WTC11 (cell line): ENCODE data around the gene TCL1B. TPM values are rescaled to one million over a fixed set of nuclear protein-coding genes. Genes with fewer than 3 reads are reported as not detected.

ENCODE experiments used
- ATAC-seq: fragments of 200-7000 bp; cut with Tn5 transposase; 2 replicates; pipeline ENCODE4 v1.10.0; 2021; ENCODE audit warnings: mild to moderate bottlenecking, moderate library complexity
- CTCF ChIA-PET: fragments of 300-600 bp; sonication (Branson Sonifier 250); formaldehyde crosslinking; loops from one replicate; lab custom pipeline; 2021; ENCODE audit warnings: antibody characterized with exemption; lab: Charles Lee
- POLR2A ChIA-PET: fragments of 350-600 bp; sonication (Branson Sonifier 250); formaldehyde crosslinking; loops from one replicate; lab custom pipeline; 2021; ENCODE audit warnings: antibody characterized with exemption; lab: Charles Lee
- DNase-seq: peaks from one replicate; pipeline ENCODE4 v3.0.0; 2021; ENCODE audit warnings: low spot score
- H3K27ac Mint-ChIP-seq: 2 replicates; pipeline ENCODE4 v1.8.0; 2021; ENCODE audit warnings: mixed read lengths
- H3K27me3 Mint-ChIP-seq: 2 replicates; pipeline ENCODE4 v1.8.0; 2021; ENCODE audit warnings: low read depth, mild to moderate bottlenecking, moderate library complexity, mixed read lengths
- H3K36me3 Mint-ChIP-seq: 2 replicates; pipeline ENCODE4 v1.8.0; 2021; ENCODE audit warnings: mixed read lengths
- H3K4me1 Mint-ChIP-seq: 2 replicates; pipeline ENCODE4 v1.8.0; 2022; ENCODE audit warnings: mixed read lengths
- H3K4me3 Mint-ChIP-seq: 2 replicates; pipeline ENCODE4 v1.8.0; 2021; ENCODE audit warnings: mild to moderate bottlenecking, moderate library complexity, mixed read lengths
- H3K9me3 Mint-ChIP-seq: 2 replicates; pipeline ENCODE4 v1.8.0; 2021; ENCODE audit warnings: mixed read lengths
- CBFB ChIP-seq: sonication (generic); formaldehyde crosslinking; IDR thresholded peaks from 2 replicates; pipeline ENCODE4 v1.8.1; 2022; ENCODE audit warnings: mild to moderate bottlenecking, low read depth, missing genetic modification reagents
- ELF4 ChIP-seq: sonication (generic); formaldehyde crosslinking; IDR thresholded peaks from 2 replicates; pipeline ENCODE4 v1.8.1; 2022; ENCODE audit warnings: low read depth, mild to moderate bottlenecking, moderate library complexity, missing genetic modification reagents
- ESRRA ChIP-seq: sonication (generic); formaldehyde crosslinking; IDR thresholded peaks from 2 replicates; pipeline ENCODE4 v1.8.1; 2022; ENCODE audit warnings: mild to moderate bottlenecking, missing genetic modification reagents, borderline replicate concordance
- FOXP1 ChIP-seq: sonication (generic); formaldehyde crosslinking; IDR thresholded peaks from 2 replicates; pipeline ENCODE4 v1.8.0; 2022; ENCODE audit warnings: missing genetic modification reagents, mild to moderate bottlenecking, moderate library complexity, borderline replicate concordance
- GRHL2 ChIP-seq: fragments of 250-450 bp; sonication (Bioruptor Pico); IDR thresholded peaks from 2 replicates; pipeline ENCODE4 v1.8.0; 2022; ENCODE audit warnings: mild to moderate bottlenecking, moderate library complexity; ENCODE audit not compliant: insufficient replicate concordance, severe bottlenecking
- GTF2I ChIP-seq: fragments of 250-450 bp; sonication (Bioruptor Pico); conservative IDR thresholded peaks from 2 replicates; pipeline ENCODE4 v1.4.0; 2021; ENCODE audit warnings: mild to moderate bottlenecking
- HMGA2 ChIP-seq: fragments of 250-450 bp; sonication (Bioruptor Pico); IDR thresholded peaks from 2 replicates; pipeline ENCODE4 v1.4.0; 2021; ENCODE audit warnings: mild to moderate bottlenecking, moderate library complexity
- MYBL2 ChIP-seq: sonication (generic); formaldehyde crosslinking; IDR thresholded peaks from 2 replicates; pipeline ENCODE4 v1.8.1; 2023; ENCODE audit warnings: mild to moderate bottlenecking, moderate library complexity, missing genetic modification reagents
- NR2C2 ChIP-seq: sonication (generic); formaldehyde crosslinking; IDR thresholded peaks from 2 replicates; pipeline ENCODE4 v1.8.0; 2022; ENCODE audit warnings: mild to moderate bottlenecking, missing genetic modification reagents
- OVOL2 ChIP-seq: fragments of 250-450 bp; sonication (Bioruptor Pico); IDR thresholded peaks from 2 replicates; pipeline ENCODE4 v1.9.0; 2021; ENCODE audit warnings: mild to moderate bottlenecking, borderline replicate concordance
- TCF7 ChIP-seq: sonication (generic); formaldehyde crosslinking; IDR thresholded peaks from 2 replicates; pipeline ENCODE4 v1.8.0; 2022; ENCODE audit warnings: mild to moderate bottlenecking, low read depth, missing genetic modification reagents, moderate library complexity
- TEAD4 ChIP-seq: sonication (generic); formaldehyde crosslinking; IDR thresholded peaks from 2 replicates; pipeline ENCODE4 v1.8.0; 2022; ENCODE audit warnings: mild to moderate bottlenecking, missing genetic modification reagents
- ZNF121 ChIP-seq: sonication (generic); formaldehyde crosslinking; IDR thresholded peaks from 2 replicates; pipeline ENCODE4 v1.8.0; 2023; ENCODE audit warnings: missing genetic modification reagents
- ZNF138 ChIP-seq: sonication (generic); formaldehyde crosslinking; conservative IDR thresholded peaks from 2 replicates; pipeline ENCODE4 v1.8.1; 2022; ENCODE audit warnings: mild to moderate bottlenecking, moderate library complexity, missing genetic modification reagents
- ZNF219 ChIP-seq: sonication (generic); formaldehyde crosslinking; IDR thresholded peaks from 2 replicates; pipeline ENCODE4 v1.8.0; 2023; ENCODE audit warnings: missing genetic modification reagents, mild to moderate bottlenecking, borderline replicate concordance
- total RNA-seq: library from RNA; stranded (reverse); gene quantifications from 3 replicates; pipeline ENCODE4 v1.2.3, GENCODE V29; 2021
- TF ChIP-seq, protein P1 (sequence below): sonication (generic); formaldehyde crosslinking; IDR thresholded peaks from 2 replicates; pipeline ENCODE4 v1.8.1; 2023; ENCODE audit warnings: mild to moderate bottlenecking, missing genetic modification reagents, moderate library complexity
- TF ChIP-seq, protein P2 (sequence below): sonication (generic); formaldehyde crosslinking; IDR thresholded peaks from 2 replicates; pipeline ENCODE4 v1.8.1; 2022; ENCODE audit warnings: low read depth, missing genetic modification reagents, borderline replicate concordance
- TF ChIP-seq, protein P3 (sequence below): sonication (generic); formaldehyde crosslinking; IDR thresholded peaks from 2 replicates; pipeline ENCODE4 v1.8.1; 2022; ENCODE audit warnings: low read depth, mild to moderate bottlenecking, moderate library complexity, missing genetic modification reagents, borderline replicate concordance
- TF ChIP-seq, protein P4 (sequence below): fragments of 250-450 bp; sonication (Bioruptor Pico); IDR thresholded peaks from 2 replicates; pipeline ENCODE4 v1.9.0; 2021; ENCODE audit warnings: mild to moderate bottlenecking, borderline replicate concordance
- TF ChIP-seq, protein P5 (sequence below): sonication (generic); formaldehyde crosslinking; IDR thresholded peaks from 2 replicates; pipeline ENCODE4 v1.8.1; 2023; ENCODE audit warnings: mild to moderate bottlenecking, missing genetic modification reagents, borderline replicate concordance
- TF ChIP-seq, protein P6 (sequence below): sonication (generic); formaldehyde crosslinking; IDR thresholded peaks from 2 replicates; pipeline ENCODE4 v1.8.1; 2023; ENCODE audit warnings: mild to moderate bottlenecking, missing genetic modification reagents

Gene TCL1B
- total RNA-seq, 1 experiment from 2014 or later: 5.7 TPM

DNA sequence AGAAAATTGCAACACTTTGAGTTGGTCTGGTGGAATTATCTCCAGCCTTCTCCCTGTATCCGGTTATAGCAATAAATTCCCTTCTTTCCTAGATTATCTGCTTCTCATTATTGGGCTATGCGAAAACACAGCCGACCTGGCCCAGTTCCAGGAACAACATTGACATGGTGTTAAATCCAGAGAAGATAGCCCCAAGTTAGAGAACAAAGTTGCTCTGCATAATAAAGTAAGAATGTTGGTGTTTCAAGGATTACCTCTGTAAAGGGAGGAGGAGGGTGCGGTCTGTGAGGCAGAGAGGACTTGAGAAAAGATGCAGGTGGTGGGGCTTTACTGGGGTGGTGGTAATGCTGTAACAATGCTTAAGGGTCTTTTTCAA lies 15.6 kb downstream of the TCL1B start:
- Mint-ChIP-seq H3K27ac (no peak overlapping the region), H3K4me3 (peak overlapping the region; percentile 49), H3K4me1 (peaks cover 50% of the 10 kb centered on the region), H3K36me3 (no peaks in the 10 kb centered on the region), H3K27me3 (peaks cover 97% of the 10 kb centered on the region), H3K9me3 (no peaks in the 10 kb centered on the region)
- peak; percentile 62 for ATAC-seq
- ChIA-PET CTCF (interaction anchor here (1.4 to 2.5 kb wide), 2 partner anchors 292 to 293 kb away, joined by 4 to 18 read pairs; no protein-coding TSS in a partner anchor), POLR2A (interaction anchor here (0.9 kb wide), 1 partner anchor 143 kb away, joined by 3 read pairs; no protein-coding TSS in a partner anchor)
- DNase-seq: no peak
- TF ChIP-seq, protein P1, sequence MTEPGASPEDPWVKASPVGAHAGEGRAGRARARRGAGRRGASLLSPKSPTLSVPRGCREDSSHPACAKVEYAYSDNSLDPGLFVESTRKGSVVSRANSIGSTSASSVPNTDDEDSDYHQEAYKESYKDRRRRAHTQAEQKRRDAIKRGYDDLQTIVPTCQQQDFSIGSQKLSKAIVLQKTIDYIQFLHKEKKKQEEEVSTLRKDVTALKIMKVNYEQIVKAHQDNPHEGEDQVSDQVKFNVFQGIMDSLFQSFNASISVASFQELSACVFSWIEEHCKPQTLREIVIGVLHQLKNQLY (CRISPR knock-in tag): no peak
- TF ChIP-seq, protein P2, sequence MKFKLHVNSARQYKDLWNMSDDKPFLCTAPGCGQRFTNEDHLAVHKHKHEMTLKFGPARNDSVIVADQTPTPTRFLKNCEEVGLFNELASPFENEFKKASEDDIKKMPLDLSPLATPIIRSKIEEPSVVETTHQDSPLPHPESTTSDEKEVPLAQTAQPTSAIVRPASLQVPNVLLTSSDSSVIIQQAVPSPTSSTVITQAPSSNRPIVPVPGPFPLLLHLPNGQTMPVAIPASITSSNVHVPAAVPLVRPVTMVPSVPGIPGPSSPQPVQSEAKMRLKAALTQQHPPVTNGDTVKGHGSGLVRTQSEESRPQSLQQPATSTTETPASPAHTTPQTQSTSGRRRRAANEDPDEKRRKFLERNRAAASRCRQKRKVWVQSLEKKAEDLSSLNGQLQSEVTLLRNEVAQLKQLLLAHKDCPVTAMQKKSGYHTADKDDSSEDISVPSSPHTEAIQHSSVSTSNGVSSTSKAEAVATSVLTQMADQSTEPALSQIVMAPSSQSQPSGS (CRISPR knock-in tag): no peak
- TF ChIP-seq NR2C2 (CRISPR knock-in tag): no peak
- TF ChIP-seq, protein P3, sequence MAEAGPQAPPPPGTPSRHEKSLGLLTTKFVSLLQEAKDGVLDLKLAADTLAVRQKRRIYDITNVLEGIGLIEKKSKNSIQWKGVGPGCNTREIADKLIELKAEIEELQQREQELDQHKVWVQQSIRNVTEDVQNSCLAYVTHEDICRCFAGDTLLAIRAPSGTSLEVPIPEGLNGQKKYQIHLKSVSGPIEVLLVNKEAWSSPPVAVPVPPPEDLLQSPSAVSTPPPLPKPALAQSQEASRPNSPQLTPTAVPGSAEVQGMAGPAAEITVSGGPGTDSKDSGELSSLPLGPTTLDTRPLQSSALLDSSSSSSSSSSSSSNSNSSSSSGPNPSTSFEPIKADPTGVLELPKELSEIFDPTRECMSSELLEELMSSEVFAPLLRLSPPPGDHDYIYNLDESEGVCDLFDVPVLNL (CRISPR knock-in tag): no peak
- TF ChIP-seq, protein P4, sequence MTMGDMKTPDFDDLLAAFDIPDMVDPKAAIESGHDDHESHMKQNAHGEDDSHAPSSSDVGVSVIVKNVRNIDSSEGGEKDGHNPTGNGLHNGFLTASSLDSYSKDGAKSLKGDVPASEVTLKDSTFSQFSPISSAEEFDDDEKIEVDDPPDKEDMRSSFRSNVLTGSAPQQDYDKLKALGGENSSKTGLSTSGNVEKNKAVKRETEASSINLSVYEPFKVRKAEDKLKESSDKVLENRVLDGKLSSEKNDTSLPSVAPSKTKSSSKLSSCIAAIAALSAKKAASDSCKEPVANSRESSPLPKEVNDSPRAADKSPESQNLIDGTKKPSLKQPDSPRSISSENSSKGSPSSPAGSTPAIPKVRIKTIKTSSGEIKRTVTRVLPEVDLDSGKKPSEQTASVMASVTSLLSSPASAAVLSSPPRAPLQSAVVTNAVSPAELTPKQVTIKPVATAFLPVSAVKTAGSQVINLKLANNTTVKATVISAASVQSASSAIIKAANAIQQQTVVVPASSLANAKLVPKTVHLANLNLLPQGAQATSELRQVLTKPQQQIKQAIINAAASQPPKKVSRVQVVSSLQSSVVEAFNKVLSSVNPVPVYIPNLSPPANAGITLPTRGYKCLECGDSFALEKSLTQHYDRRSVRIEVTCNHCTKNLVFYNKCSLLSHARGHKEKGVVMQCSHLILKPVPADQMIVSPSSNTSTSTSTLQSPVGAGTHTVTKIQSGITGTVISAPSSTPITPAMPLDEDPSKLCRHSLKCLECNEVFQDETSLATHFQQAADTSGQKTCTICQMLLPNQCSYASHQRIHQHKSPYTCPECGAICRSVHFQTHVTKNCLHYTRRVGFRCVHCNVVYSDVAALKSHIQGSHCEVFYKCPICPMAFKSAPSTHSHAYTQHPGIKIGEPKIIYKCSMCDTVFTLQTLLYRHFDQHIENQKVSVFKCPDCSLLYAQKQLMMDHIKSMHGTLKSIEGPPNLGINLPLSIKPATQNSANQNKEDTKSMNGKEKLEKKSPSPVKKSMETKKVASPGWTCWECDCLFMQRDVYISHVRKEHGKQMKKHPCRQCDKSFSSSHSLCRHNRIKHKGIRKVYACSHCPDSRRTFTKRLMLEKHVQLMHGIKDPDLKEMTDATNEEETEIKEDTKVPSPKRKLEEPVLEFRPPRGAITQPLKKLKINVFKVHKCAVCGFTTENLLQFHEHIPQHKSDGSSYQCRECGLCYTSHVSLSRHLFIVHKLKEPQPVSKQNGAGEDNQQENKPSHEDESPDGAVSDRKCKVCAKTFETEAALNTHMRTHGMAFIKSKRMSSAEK (CRISPR knock-in tag): no peak

DNA sequence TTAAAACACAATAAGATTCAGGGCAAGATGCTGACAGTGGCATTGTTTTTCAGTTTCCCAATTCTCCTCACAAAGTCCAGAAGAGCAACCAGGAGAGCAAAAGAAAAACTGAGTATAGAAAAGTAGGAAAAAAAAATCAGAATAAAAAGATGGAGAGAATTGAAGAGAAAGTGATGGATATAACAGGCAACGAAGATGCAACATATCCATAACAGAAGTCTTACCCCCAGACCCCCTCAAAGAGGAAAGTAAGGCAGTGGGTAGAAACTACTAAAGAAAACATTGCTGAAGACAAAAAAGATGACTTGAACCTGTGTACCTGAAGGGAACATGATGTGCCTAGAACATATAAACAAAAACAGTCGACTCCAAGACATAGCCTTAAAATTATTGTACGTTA lies 17.1 kb downstream of the TCL1B start:
- ChIA-PET CTCF (interaction anchor here (1.4 kb wide), 2 partner anchors 71 to 291 kb away, joined by 3 to 4 read pairs; no protein-coding TSS in a partner anchor), POLR2A (no interaction called here)
- TF ChIP-seq HMGA2 (CRISPR knock-in tag) (no peak), FOXP1 (CRISPR knock-in tag) (no peak), OVOL2 (CRISPR knock-in tag) (no peak), ELF4 (CRISPR knock-in tag) (no peak), ESRRA (no peak), CBFB (CRISPR knock-in tag) (no peak), MYBL2 (no peak), TCF7 (no peak), ZNF121 (no peak), GTF2I (CRISPR knock-in tag) (no peak), GRHL2 (no peak), TEAD4 (no peak), ZNF219 (no peak), ZNF138 (no peak)
- TF ChIP-seq, protein P5, sequence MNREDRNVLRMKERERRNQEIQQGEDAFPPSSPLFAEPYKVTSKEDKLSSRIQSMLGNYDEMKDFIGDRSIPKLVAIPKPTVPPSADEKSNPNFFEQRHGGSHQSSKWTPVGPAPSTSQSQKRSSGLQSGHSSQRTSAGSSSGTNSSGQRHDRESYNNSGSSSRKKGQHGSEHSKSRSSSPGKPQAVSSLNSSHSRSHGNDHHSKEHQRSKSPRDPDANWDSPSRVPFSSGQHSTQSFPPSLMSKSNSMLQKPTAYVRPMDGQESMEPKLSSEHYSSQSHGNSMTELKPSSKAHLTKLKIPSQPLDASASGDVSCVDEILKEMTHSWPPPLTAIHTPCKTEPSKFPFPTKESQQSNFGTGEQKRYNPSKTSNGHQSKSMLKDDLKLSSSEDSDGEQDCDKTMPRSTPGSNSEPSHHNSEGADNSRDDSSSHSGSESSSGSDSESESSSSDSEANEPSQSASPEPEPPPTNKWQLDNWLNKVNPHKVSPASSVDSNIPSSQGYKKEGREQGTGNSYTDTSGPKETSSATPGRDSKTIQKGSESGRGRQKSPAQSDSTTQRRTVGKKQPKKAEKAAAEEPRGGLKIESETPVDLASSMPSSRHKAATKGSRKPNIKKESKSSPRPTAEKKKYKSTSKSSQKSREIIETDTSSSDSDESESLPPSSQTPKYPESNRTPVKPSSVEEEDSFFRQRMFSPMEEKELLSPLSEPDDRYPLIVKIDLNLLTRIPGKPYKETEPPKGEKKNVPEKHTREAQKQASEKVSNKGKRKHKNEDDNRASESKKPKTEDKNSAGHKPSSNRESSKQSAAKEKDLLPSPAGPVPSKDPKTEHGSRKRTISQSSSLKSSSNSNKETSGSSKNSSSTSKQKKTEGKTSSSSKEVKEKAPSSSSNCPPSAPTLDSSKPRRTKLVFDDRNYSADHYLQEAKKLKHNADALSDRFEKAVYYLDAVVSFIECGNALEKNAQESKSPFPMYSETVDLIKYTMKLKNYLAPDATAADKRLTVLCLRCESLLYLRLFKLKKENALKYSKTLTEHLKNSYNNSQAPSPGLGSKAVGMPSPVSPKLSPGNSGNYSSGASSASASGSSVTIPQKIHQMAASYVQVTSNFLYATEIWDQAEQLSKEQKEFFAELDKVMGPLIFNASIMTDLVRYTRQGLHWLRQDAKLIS (CRISPR knock-in tag): no peak
- TF ChIP-seq, protein P6, sequence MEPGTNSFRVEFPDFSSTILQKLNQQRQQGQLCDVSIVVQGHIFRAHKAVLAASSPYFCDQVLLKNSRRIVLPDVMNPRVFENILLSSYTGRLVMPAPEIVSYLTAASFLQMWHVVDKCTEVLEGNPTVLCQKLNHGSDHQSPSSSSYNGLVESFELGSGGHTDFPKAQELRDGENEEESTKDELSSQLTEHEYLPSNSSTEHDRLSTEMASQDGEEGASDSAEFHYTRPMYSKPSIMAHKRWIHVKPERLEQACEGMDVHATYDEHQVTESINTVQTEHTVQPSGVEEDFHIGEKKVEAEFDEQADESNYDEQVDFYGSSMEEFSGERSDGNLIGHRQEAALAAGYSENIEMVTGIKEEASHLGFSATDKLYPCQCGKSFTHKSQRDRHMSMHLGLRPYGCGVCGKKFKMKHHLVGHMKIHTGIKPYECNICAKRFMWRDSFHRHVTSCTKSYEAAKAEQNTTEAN (CRISPR knock-in tag): no peak
- TF ChIP-seq, protein P1 (CRISPR knock-in tag): no peak

More for the DNA sequence above, 17.1 kb downstream of the TCL1B start:
- Mint-ChIP-seq H3K4me3 (no peak overlapping the region), H3K36me3 (no peaks in the 10 kb centered on the region), H3K4me1 (peaks cover 53% of the 10 kb centered on the region), H3K9me3 (no peaks in the 10 kb centered on the region), H3K27ac (no peak overlapping the region), H3K27me3 (peaks cover 89% of the 10 kb centered on the region)
- ATAC-seq (no peak), DNase-seq (no peak)
